Lung (tissue), 12 donors: ENCODE measurements around the gene AP3S1. TPM values are rescaled to one million over a fixed set of nuclear protein-coding genes. Genes with fewer than 3 reads are reported as not detected.
A peak's percentile ranks its signal among the peaks of the same experiment; 100 is the strongest.

Source experiments
- ATAC-seq: fragments of 200-7000 bp; cut with Tn5 transposase; one replicate; pipeline ENCODE4 v1.9.1; 2020; ENCODE audit warnings: moderate number of reproducible peaks; ENCODE audit not compliant: insufficient read depth, low FRiP score
- DNase-seq, 3 donors: peaks; one replicate each; pipeline ENCODE4 v3.0.0-alpha.2; 2013 to 2017
- H3K27ac ChIP-seq, 2 donors: one replicate each; pipeline ENCODE4 v1.5.1; 2013; ENCODE audit warnings: mild to moderate bottlenecking in 2 of 2, moderate library complexity in 2 of 2, control low read depth in 1 of 2, inconsistent platforms in 1 of 2, low read depth in 1 of 2, low read length in 1 of 2
- H3K27me3 ChIP-seq, 3 donors: one replicate each; pipeline ENCODE4 v1.5.1; 2013; ENCODE audit warnings: low read length in 2 of 3; ENCODE audit not compliant: control insufficient read depth in 3 of 3, insufficient read depth in 3 of 3
- H3K36me3 ChIP-seq, 4 donors: one replicate each; pipeline ENCODE4 v1.5.1; 2013; ENCODE audit warnings: low read length in 4 of 4, mild to moderate bottlenecking in 1 of 4, moderate library complexity in 1 of 4; ENCODE audit not compliant: control insufficient read depth in 4 of 4, insufficient read depth in 4 of 4
- H3K4me1 ChIP-seq, 5 donors: one replicate each; pipeline ENCODE4 v1.5.1; 2013; ENCODE audit warnings: low read length in 5 of 5, mild to moderate bottlenecking in 2 of 5, moderate library complexity in 1 of 5; ENCODE audit not compliant: control insufficient read depth in 5 of 5, insufficient read depth in 5 of 5
- H3K4me3 ChIP-seq: one replicate; pipeline ENCODE4 v1.5.1; 2013; ENCODE audit warnings: mild to moderate bottlenecking, control low read depth, moderate library complexity
- H3K9ac ChIP-seq, 2 donors: one replicate each; pipeline ENCODE4 v1.5.1; 2013; ENCODE audit warnings: low read length in 2 of 2, control low read depth in 1 of 2; ENCODE audit not compliant: insufficient read depth in 1 of 2
- H3K9me3 ChIP-seq, 4 donors: one replicate each; pipeline ENCODE4 v1.5.1; 2013; ENCODE audit warnings: low read length in 3 of 4, mild to moderate bottlenecking in 1 of 4, moderate library complexity in 1 of 4; ENCODE audit not compliant: control insufficient read depth in 4 of 4, insufficient read depth in 3 of 4
- CTCF ChIP-seq: IDR thresholded peaks from 2 replicates; pipeline ENCODE4 v1.5.1; 2012; ENCODE audit warnings: mild to moderate bottlenecking; ENCODE audit errors: control extremely low read depth, extremely low read depth
- WGBS, 2 donors: extraction: QIAGEN DNeasy Blood & Tissue Kit; methylation state at CpG; one replicate each; pipeline ENCODE4 v1.1.7; 2013; 5-methylcytosine and 5-hydroxymethylcytosine counted together
- polyA plus RNA-seq, 2 donors: library from polyadenylated mRNA; stranded (reverse); fragments of 200-250 nt; gene quantifications; one replicate each; pipeline ENCODE4 v1.2.1, GENCODE V29; 2013
- total RNA-seq, 2 donors: library from RNA; depleted of rRNA in 1 of 2; stranded (reverse); fragments of >200 nt in 1 of 2; gene quantifications; one replicate each; pipeline ENCODE4 v1.2.1, GENCODE V29; 2014 to 2021
- donor health status: control.
- donor health status: control.
- donor health status: Bipolar disorder and iron deficiency.
- donor health status: healthy.
- donor health status: DM: yes; HTN: yes; CAD: no.

AP3S1 gene
- total and polyA plus RNA-seq, 4 donors, result 45.8 to 90.4 (median 54.7) TPM

GRCh38 chr5:115859378-115859777 is 17.6 kb downstream of the AP3S1 start:
- H3K27ac ChIP-seq, result no peak overlapping the region
- H3K9me3 ChIP-seq, result no peaks in the 10 kb centered on the region
- no peak for ATAC-seq

GRCh38 chr5:115869256-115869795 is 27.6 kb downstream of the AP3S1 start:
- no peak for ATAC-seq
- Histone ChIP-seq H3K9me3 (no peaks in the 10 kb centered on the region), H3K27me3 (no peaks in the 10 kb centered on the region), H3K9ac (no peak overlapping the region), H3K4me1 (peaks cover 0 to 3% (median 0%) of the 10 kb centered on the region in 5 donors), H3K27ac (no peak overlapping the region), H3K36me3 (peaks cover 2 to 13% (median 5%) of the 10 kb centered on the region in 4 donors), H3K4me3 (no peak overlapping the region)
- no peak for TF ChIP-seq CTCF
- 82 to 94% methylated on average over 3 of the region's 3 CpGs for WGBS, 2 donors
- DNase-seq, result no peak

More at GRCh38 chr5:115859378-115859777, 17.6 kb downstream of the AP3S1 start:
- TF ChIP-seq CTCF, result no peak
- no peaks in the 10 kb centered on the region for H3K36me3 ChIP-seq
- H3K4me1 ChIP-seq, result peaks cover 0 to 25% (median 9%) of the 10 kb centered on the region in 5 donors
- H3K9ac ChIP-seq, result no peak overlapping the region
- DNase-seq, result no peak
- H3K4me3 ChIP-seq, result no peak overlapping the region
- no peaks in the 10 kb centered on the region for H3K27me3 ChIP-seq

GRCh38 chr5:115872447-115872846 is 30.7 kb downstream of the AP3S1 start:
- no peaks in the 10 kb centered on the region for H3K27me3 ChIP-seq
- no peak overlapping the region for H3K27ac ChIP-seq
- 95 to 98% methylated on average over 2 of the region's 2 CpGs for WGBS, 2 donors
- H3K4me1 ChIP-seq, result no peaks in the 10 kb centered on the region
- no peak for DNase-seq
- no peak overlapping the region for H3K4me3 ChIP-seq
- H3K9me3 ChIP-seq, result no peaks in the 10 kb centered on the region
- peaks cover 2 to 17% (median 8%) of the 10 kb centered on the region in 4 donors for H3K36me3 ChIP-seq
- no peak for ATAC-seq
- H3K9ac ChIP-seq, result no peak overlapping the region
- TF ChIP-seq CTCF, result no peak

- 62 to 83% methylated on average over 1 of the region's 1 CpG for WGBS, 2 donors
- H3K4me1 ChIP-seq, result no peaks in the 10 kb centered on the region
- H3K27ac ChIP-seq, result no peak overlapping the region
- no peak overlapping the region for H3K9ac ChIP-seq
- no peaks in the 10 kb centered on the region for H3K27me3 ChIP-seq
- DNase-seq (no peak), ATAC-seq (peak; percentile 27)
- H3K9me3 ChIP-seq, result peaks cover 0 to 2% (median 0%) of the 10 kb centered on the region in 4 donors
- no peak overlapping the region for H3K4me3 ChIP-seq
- TF ChIP-seq CTCF, result no peak
- H3K36me3 ChIP-seq, result peaks cover 2 to 17% (median 8%) of the 10 kb centered on the region in 4 donors
Measured at GRCh38 chr5:115873392-115873791, 31.7 kb downstream of the AP3S1 start.
